ENCODE results near the gene SPATA3.
A peak's percentile ranks its signal among the peaks of the same experiment; 100 is the strongest.

Gene SPATA3

DNA sequence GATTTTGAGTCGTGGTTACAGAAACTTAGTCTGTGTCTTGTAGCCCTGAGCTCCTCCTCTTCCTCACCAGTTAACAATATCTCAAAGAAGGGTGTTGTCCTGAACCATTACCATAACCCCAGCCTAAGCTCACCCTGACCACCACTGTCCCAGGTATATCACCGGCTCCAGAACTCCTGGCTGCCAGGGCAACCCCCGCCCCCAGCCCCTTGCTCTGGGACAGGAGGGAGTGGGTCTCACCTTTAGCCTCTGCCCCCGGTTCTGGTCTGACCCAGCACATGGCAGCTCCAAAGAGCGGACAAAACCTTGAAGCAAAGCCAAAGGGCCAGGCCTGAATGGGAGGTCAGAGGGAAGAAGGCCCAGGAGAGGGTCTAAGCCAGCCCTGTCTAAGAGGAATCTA, 55.2 kb downstream of the SPATA3 start:
- no peak for DNase-seq

GRCh38 chr2:231052494-231053451, 56.9 kb downstream of the SPATA3 start:
- peak; percentile 62 for DNase-seq

DNA sequence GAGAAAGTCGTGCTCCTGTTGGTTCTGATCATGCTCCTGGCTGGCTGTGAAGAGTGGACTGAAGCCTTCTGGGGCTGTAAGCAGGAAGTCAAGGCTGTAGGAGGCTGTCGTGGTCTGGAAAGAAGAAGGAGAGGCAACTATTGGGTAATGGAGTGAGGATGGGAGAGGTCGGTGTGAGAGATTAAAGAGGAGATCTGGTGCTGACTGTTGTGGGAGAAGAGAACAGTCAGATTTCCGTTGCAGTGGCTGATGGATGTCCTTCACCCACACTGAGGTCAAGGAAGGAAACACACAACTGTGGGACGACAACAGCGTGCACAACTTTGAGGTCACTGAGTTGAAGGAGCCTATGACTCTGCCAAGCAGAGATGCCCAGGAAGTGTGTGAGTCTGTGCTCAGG, 57.9 kb downstream of the SPATA3 start:
- DNase-seq, result no peak

DNA sequence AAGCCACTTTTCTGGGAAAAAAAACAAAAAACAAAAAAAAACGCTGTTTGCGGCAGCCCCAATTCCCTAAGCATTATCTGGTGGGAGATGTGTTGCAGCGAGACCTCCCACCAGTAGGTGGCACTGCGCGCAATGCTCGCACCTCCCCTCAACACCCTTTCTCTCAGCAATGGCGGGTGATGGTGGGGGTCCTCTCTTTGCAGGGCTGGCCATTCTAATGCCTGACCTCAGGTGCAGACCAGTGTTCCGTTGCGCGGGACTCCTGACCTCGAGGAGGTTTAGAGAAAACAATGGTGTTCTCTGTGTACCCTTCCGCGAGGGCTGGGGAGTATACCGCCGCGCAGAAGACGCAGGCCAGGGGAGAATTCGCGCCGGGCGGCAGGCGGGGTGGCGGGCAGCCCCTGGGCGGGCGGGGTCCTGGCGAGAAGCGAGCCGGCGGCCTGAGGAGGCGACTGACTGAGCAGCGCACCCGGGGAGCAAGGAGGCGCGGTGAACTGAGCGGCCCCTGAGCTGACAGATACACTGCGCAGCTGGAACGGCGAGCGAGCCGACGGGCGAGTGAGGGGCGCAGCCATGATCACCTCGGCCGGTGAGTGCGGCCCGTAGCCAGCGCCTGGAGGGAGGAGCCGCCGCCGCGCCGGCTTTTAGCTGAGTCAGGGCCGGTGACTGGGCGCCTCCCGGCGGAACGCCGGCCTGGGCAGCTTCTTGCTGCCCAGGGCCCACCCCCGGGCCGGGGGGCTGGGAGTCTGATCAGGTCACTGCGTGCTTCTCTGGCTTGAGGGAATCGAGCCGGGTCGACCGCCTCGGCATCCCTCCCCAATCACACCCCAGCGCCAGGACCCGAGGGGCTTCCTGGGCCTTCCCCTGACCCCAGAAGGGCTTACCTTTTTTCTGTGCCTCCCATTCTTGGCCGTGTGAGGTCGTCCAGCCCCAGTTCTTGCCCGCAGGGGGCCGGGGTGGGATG, 60.8 kb downstream of the SPATA3 start, which contains the start of gene PSMD1:
Gene PSMD1 (plus strand): TSS at position 415 of the 964 bp plus-strand sequence. CDS start 159 bp downstream, at position 574.
- DNase-seq, result peak; percentile 86

DNA sequence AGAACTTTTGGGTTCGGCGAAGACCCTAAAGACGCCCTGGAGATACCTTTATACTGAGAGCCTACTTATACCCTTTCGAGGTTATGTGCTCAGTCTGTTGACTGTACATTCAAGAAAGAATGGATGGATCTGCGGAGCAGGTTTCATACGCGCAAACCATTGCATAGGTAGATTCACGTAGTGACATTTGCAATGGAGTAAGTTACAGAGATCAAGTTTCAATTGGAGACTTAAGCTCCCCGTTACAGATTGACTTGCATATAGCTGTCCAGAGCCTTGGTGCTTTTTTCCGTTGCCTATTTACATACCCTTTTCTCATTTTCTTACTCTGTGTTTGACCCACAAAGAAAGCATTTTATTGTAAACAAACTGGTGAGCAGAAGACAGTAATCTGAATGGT, 61.7 kb downstream of the SPATA3 start:
- no peak for DNase-seq

All from NCI-H2107 (cell line).